ENCODE results near the gene ARID1B. TPM values are rescaled to one million over a fixed set of nuclear protein-coding genes. Genes with fewer than 3 reads are reported as not detected.

The ARID1B gene
- total RNA-seq, 1 experiment from 2014 or later = 60.3 TPM

- POLR2A ChIA-PET = interaction anchor here (0.6 to 0.7 kb wide), 2 partner anchors 156 to 323 kb away, joined by 4 to 6 read pairs; no protein-coding TSS in a partner anchor
- Mint-ChIP-seq H3K27ac (peak overlapping the region; percentile 30; the same call in 1 of the 2 replicates), H3K36me3 (no peaks in the 10 kb centered on the region; the same call in 1 of the 2 replicates), H3K9me3 (no peaks in the 10 kb centered on the region), H3K4me3 (no peak overlapping the region), H3K27me3 (ENCODE audit: low read depth) (no peaks in the 10 kb centered on the region), H3K4me1 (peaks cover 51% of the 10 kb centered on the region)
- DNase-seq (ENCODE audit: low spot score) (no peak), ATAC-seq (no peak)
- TF ChIP-seq PRDM15 (CRISPR knock-in tag; IDR thresholded peaks at IDR 0.05) = no peak
- no peak for TF ChIP-seq ETV6 (CRISPR knock-in tag; IDR thresholded peaks at IDR 0.05)
- TF ChIP-seq ZNF532 (CRISPR knock-in tag; IDR thresholded peaks at IDR 0.05; ENCODE audit: borderline replicate concordance) = no peak
- no peak for TF ChIP-seq FOXK1 (CRISPR knock-in tag; IDR thresholded peaks at IDR 0.05)
- no peak for TF ChIP-seq IRF1 (CRISPR knock-in tag; IDR thresholded peaks at IDR 0.05)
- CTCF ChIA-PET = interaction anchor here (0.7 to 0.9 kb wide), 3 partner anchors 40 to 1413 kb away, joined by 3 to 4 read pairs (median 3); no protein-coding TSS in a partner anchor
Observed at GRCh38 chr6:156827382-156827781, 50.2 kb downstream of the ARID1B start.

- Mint-ChIP-seq H3K9me3 (no peaks in the 10 kb centered on the region), H3K4me3 (no peak overlapping the region), H3K36me3 (no peaks in the 10 kb centered on the region; the same call in 1 of the 2 replicates), H3K27me3 (ENCODE audit: low read depth) (no peaks in the 10 kb centered on the region), H3K4me1 (peaks cover 54% of the 10 kb centered on the region), H3K27ac (peak overlapping the region; percentile 52; the same call in 1 of the 2 replicates)
- POLR2A ChIA-PET = interaction anchor here (0.6 kb wide), 1 partner anchor 156 kb away, joined by 4 read pairs; no protein-coding TSS in a partner anchor
- no peak for TF ChIP-seq NFATC4 (CRISPR knock-in tag; IDR thresholded peaks at IDR 0.05)
- no peak for TF ChIP-seq E2F4 (CRISPR knock-in tag; IDR thresholded peaks at IDR 0.05; ENCODE audit: borderline replicate concordance, low read depth)
- no peak for TF ChIP-seq IRF2 (CRISPR knock-in tag; IDR thresholded peaks at IDR 0.05; ENCODE audit: borderline replicate concordance, low read depth)
- no peak for TF ChIP-seq AR (CRISPR knock-in tag; IDR thresholded peaks at IDR 0.05)
- TF ChIP-seq E2F1 (CRISPR knock-in tag; IDR thresholded peaks at IDR 0.05) = no peak
- TF ChIP-seq NFYB (CRISPR knock-in tag; conservative IDR thresholded peaks at IDR 0.05; ENCODE audit: low read depth) = no peak
- TF ChIP-seq ZNF219 (CRISPR knock-in tag; IDR thresholded peaks at IDR 0.05; ENCODE audit: borderline replicate concordance) = no peak
- no peak for TF ChIP-seq SMAD4 (CRISPR knock-in tag; IDR thresholded peaks at IDR 0.05)
- TF ChIP-seq RELA (CRISPR knock-in tag; IDR thresholded peaks at IDR 0.05; ENCODE audit: borderline replicate concordance) = no peak
- TF ChIP-seq OVOL2 (CRISPR knock-in tag; IDR thresholded peaks at IDR 0.05; ENCODE audit: borderline replicate concordance) = no peak
- DNase-seq (ENCODE audit: low spot score) = no peak
- peak; percentile 29; the same call in 1 of the 2 replicates for ATAC-seq
- CTCF ChIA-PET = interaction anchor here (0.6 kb wide), 2 partner anchors 211 to 265 kb away, joined by 3 to 5 read pairs; no protein-coding TSS in a partner anchor
Observed at GRCh38 chr6:156828280-156828703, 51.1 kb downstream of the ARID1B start.
